Bronchus fibroblast of lung (primary cell): ENCODE measurements around the gene PCBP2. TPM values are rescaled to one million over a fixed set of nuclear protein-coding genes. Genes with fewer than 3 reads are reported as not detected.

Experiments
- total RNA-seq: library from RNA; depleted of rRNA; stranded (reverse); fragments of >200 nt; gene quantifications from 2 replicates; pipeline ENCODE4 v1.2.3, GENCODE V29; 2015

The PCBP2 gene
- total RNA-seq: 125 and 136 TPM in 2 replicates

GRCh38 chr12:53451661-53452158, at the start of gene PCBP2:
TSS of gene PCBP2 (plus strand) at chr12:53452102. CDS start at chr12:53454801, 2,699 bp downstream.

GRCh38 chr12:53423597-53423996, 28.3 kb upstream of the PCBP2 start, which contains the start of gene AMHR2:
TSS of gene AMHR2 (plus strand) at chr12:53423855. CDS start at chr12:53423935, 80 bp downstream.

GRCh38 chr12:53441040-53441833, 10.7 kb upstream of the PCBP2 start, which contains the start of gene PRR13:
TSS of gene PRR13 (plus strand) at chr12:53441734. CDS start at chr12:53442715, 981 bp downstream.

GRCh38 chr12:53499266-53500141, 47.6 kb downstream of the PCBP2 start, which contains the start of gene MAP3K12:
TSS of gene MAP3K12 (minus strand) at chr12:53499458. CDS start at chr12:53487391, 12,067 bp downstream.

GRCh38 chr12:53500776-53501614, 49.1 kb downstream of the PCBP2 start, which contains the start of gene TARBP2:
TSS of gene TARBP2 (plus strand) at chr12:53501283. CDS start at chr12:53501409, 126 bp downstream.

GRCh38 chr12:53506881-53507602, 55.1 kb downstream of the PCBP2 start, which contains the start of gene NPFF:
TSS of gene NPFF (minus strand) at chr12:53507484. CDS start at chr12:53507474, 10 bp downstream.

Other genes with a start within 250 kb of the PCBP2 start
- under 0.01 TPM in 2 replicates for gene ITGB7, start 244.9 kb upstream of the PCBP2 start, total RNA-seq
- gene RARG, start 219.9 kb upstream of the PCBP2 start, total RNA-seq: 27.4 and 32.1 TPM in 2 replicates
- 12.4 and 13.2 TPM in 2 replicates for gene ESPL1, start 183.8 kb upstream of the PCBP2 start, total RNA-seq
- 364 and 411 TPM in 2 replicates for gene PFDN5, start 156.6 kb upstream of the PCBP2 start, total RNA-seq
- 73.4 and 73.5 TPM in 2 replicates for gene MYG1, start 152.4 kb upstream of the PCBP2 start, total RNA-seq
- 95.6 and 105 TPM in 2 replicates for gene AAAS, start 130.5 kb upstream of the PCBP2 start, total RNA-seq
- not detected in 2 replicates for gene SP7, start 115.7 kb upstream of the PCBP2 start, total RNA-seq
- gene SP1, start 71.9 kb upstream of the PCBP2 start, total RNA-seq: 32.4 and 34.3 TPM in 2 replicates
- not detected in 2 replicates for gene AMHR2, start 28.2 kb upstream of the PCBP2 start, total RNA-seq
- gene PRR13, start 10.4 kb upstream of the PCBP2 start, total RNA-seq: 115 and 126 TPM in 2 replicates
- gene MAP3K12, start 47.4 kb downstream of the PCBP2 start, total RNA-seq: 17.1 and 18.7 TPM in 2 replicates
- 48.2 and 48.4 TPM in 2 replicates for gene TARBP2, start 49.2 kb downstream of the PCBP2 start, total RNA-seq
- not detected in 2 replicates for gene NPFF, start 55.4 kb downstream of the PCBP2 start, total RNA-seq
- 8.5 and 10.4 TPM in 2 replicates for gene ATF7, start 174.3 kb downstream of the PCBP2 start, total RNA-seq
- 541 and 613 TPM in 2 replicates for gene ATP5MC2, start 224.0 kb downstream of the PCBP2 start, total RNA-seq